ENCODE measurements around the gene RAB1A. TPM values are rescaled to one million over a fixed set of nuclear protein-coding genes. Genes with fewer than 3 reads are reported as not detected.
"Not testable (repeated sequence)": the region's sequence is repeated elsewhere in the genome, so short reads cannot be mapped to it uniquely, and the experiment has no call there.

RAB1A gene
- total and polyA plus RNA-seq, 2 of the 13 experiments (the other 11 are each of a cell fraction or from before 2014, with no cell fraction given), result 206 to 226 TPM

- TF ChIP-seq ZNF770 (CRISPR knock-in tag; IDR thresholded peaks at IDR 0.05) (peak; percentile 93), SNAI1 (CRISPR knock-in tag; IDR thresholded peaks at IDR 0.05; ENCODE audit: borderline replicate concordance) (0 out of 2 replicates have a peak, but pooled peaks have one; percentile 39), RXRB (CRISPR knock-in tag; IDR thresholded peaks at IDR 0.05; ENCODE audit: borderline replicate concordance) (peak; percentile 52; the same call in 1 of the 2 replicates), SOX13 (CRISPR knock-in tag; conservative IDR thresholded peaks at IDR 0.05 in 1 of 2, IDR thresholded peaks at IDR 0.05 in 1 of 2) (peak in 1 of 2 experiments; percentile 59; a peak in 1 of 4 replicates), ATF4 (CRISPR knock-in tag; IDR thresholded peaks at IDR 0.05) (peak in 1 of 2 experiments; percentile 91; a peak in 2 of 4 replicates), KAT8 (CRISPR knock-in tag; IDR thresholded peaks at IDR 0.05) (peak; percentile 53), ARID3A (IDR thresholded peaks at IDR 0.05; ENCODE audit: low read depth, low read length) (0 out of 2 replicates have a peak, but pooled peaks have one; percentile 7), THRA (CRISPR knock-in tag; IDR thresholded peaks at IDR 0.05; ENCODE audit: borderline replicate concordance) (0 out of 2 replicates have a peak, but pooled peaks have one; percentile 36), HNF4A (CRISPR knock-in tag; IDR thresholded peaks at IDR 0.05) (peak; percentile 39; the same call in 1 of the 2 replicates), HNF1B (CRISPR knock-in tag; IDR thresholded peaks at IDR 0.05) (peak; percentile 95), HDAC2 (CRISPR knock-in tag; IDR thresholded peaks at IDR 0.05) (peak; percentile 55; the same call in 1 of the 2 replicates), FOXA3 (CRISPR knock-in tag; IDR thresholded peaks at IDR 0.05) (peak; percentile 28), NFE2L2 (IDR thresholded peaks at IDR 0.05; ENCODE audit: low read length) (0 out of 2 replicates have a peak, but pooled peaks have one; percentile 28)
- not testable (repeated sequence) for TF ChIP-seq SOX13 (IDR thresholded peaks at IDR 0.05)
Measured at GRCh38 chr2:65170611-65171477, 40.9 kb upstream of the RAB1A start (continued).
